HG03175 (cell line): ENCODE measurements around the gene UNG.
"Not testable (repeated sequence)": the region's sequence is repeated elsewhere in the genome, so short reads cannot be mapped to it uniquely, and the experiment has no call there.

ENCODE experiments used
- ATAC-seq: cut with Tn5 transposase; IDR thresholded peaks from one replicate; pipeline ENCODE4 v1.9.1; 2021; ENCODE audit warnings: mild to moderate bottlenecking, moderate library complexity; ENCODE audit not compliant: unreplicated experiment

Gene UNG

GRCh38 chr12:109097435-109098182, at the start of gene UNG:
TSS of gene UNG (plus strand) at chr12:109097597. CDS start at chr12:109097680, 83 bp downstream.
- peak; percentile 94 for ATAC-seq

- ATAC-seq: not testable (repeated sequence)
Observed at GRCh38 chr12:109048706-109049105, 48.7 kb upstream of the UNG start.

GRCh38 chr12:109049794-109050193, 47.6 kb upstream of the UNG start:
- not testable (repeated sequence) for ATAC-seq

GRCh38 chr12:109052097-109052413, 45.3 kb upstream of the UNG start:
- no peak for ATAC-seq

GRCh38 chr12:109052414-109053323, 44.7 kb upstream of the UNG start, which contains the start of gene USP30:
TSS of gene USP30 (plus strand) at chr12:109052576. CDS start at chr12:109052679, 103 bp downstream.
- peak; percentile 73 for ATAC-seq

GRCh38 chr12:109053382-109054123, 43.8 kb upstream of the UNG start:
- ATAC-seq: peak; percentile 55

GRCh38 chr12:109054124-109054513, 43.3 kb upstream of the UNG start:
- ATAC-seq: not testable (repeated sequence)

GRCh38 chr12:109054520-109054919, 42.9 kb upstream of the UNG start:
- no peak for ATAC-seq

GRCh38 chr12:109056891-109057290, 40.5 kb upstream of the UNG start:
- ATAC-seq: no peak

GRCh38 chr12:109057376-109057775, 40.0 kb upstream of the UNG start:
- ATAC-seq: no peak

- ATAC-seq: no peak
Observed at GRCh38 chr12:109058773-109059172, 38.6 kb upstream of the UNG start.

GRCh38 chr12:109064143-109064542, 33.3 kb upstream of the UNG start:
- ATAC-seq: no peak

- no peak for ATAC-seq
Observed at GRCh38 chr12:109065154-109065852, 32.1 kb upstream of the UNG start.

- ATAC-seq: no peak
Observed at GRCh38 chr12:109065853-109066193, 31.6 kb upstream of the UNG start.

- no peak for ATAC-seq
Observed at GRCh38 chr12:109069307-109070271, 27.8 kb upstream of the UNG start.

GRCh38 chr12:109074866-109075265, 22.5 kb upstream of the UNG start:
- ATAC-seq: no peak

- ATAC-seq: no peak
Observed at GRCh38 chr12:109082751-109083150, 14.6 kb upstream of the UNG start.

GRCh38 chr12:109084425-109084824, 13.0 kb upstream of the UNG start:
- no peak for ATAC-seq

GRCh38 chr12:109085590-109085989, 11.8 kb upstream of the UNG start:
- no peak for ATAC-seq

GRCh38 chr12:109087250-109087649, 10.1 kb upstream of the UNG start:
- no peak for ATAC-seq
